Esophagus muscularis mucosa (tissue), 3 donors: Measurements from ENCODE around the gene SETD2.

Source experiments
- POLR2A ChIP-seq: fragments of 450-650 bp; IDR thresholded peaks from one replicate; pipeline ENCODE4 v1.6.1; 2017; ENCODE audit warnings: antibody characterized with exemption, moderate library complexity, mild to moderate bottlenecking, low read depth
- POLR2AphosphoS5 ChIP-seq, 2 donors: sonication (generic); formaldehyde crosslinking; IDR thresholded peaks; one replicate each; pipeline ENCODE4 v1.6.1; 2017; ENCODE audit warnings: antibody characterized with exemption in 2 of 2
- TF ChIP-seq, protein P1 (sequence below), 3 experiments: fragments of 200-600 bp in 2 of 3; fragments of 450-650 bp in 1 of 3; sonication (generic) in 2 of 3; IDR thresholded peaks; one replicate each; pipeline ENCODE4 v1.5.1; 2017 to 2019; ENCODE audit warnings: antibody characterized with exemption in 3 of 3, mild to moderate bottlenecking in 2 of 3, moderate library complexity in 1 of 3

DNA sequence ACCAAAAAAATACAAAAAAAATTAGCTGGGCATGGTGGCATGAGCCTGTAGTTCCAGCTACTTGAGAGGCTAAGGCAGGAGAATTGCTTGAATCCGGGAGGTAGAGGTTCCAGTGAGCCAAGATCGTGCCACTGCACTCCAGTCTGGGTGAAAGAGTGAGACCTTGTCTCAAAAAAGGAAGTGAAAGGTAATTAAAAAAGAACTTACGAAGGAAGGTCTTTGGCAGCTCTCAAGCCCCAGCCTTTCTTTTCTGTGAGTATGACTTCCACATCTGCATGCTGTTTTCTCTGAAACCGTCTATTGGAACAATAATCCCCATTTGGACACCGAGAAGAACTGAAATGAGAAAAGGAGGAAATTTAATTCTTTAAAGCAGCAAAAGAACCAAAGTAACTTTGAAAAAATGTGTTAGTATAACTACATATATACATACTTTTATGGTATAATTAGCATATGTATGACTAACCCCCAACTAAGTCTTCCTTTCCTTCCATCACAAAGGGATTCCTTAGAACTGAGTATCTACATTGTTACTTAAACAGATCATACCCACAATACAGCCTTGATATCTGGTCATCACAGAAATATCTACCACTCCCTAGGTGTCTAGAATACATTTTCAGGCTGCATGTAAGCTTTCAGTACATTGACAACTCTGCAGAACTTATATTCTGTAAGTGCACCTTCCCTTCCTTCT is 50.1 kb downstream of the SETD2 start:
- TF ChIP-seq, protein P1, sequence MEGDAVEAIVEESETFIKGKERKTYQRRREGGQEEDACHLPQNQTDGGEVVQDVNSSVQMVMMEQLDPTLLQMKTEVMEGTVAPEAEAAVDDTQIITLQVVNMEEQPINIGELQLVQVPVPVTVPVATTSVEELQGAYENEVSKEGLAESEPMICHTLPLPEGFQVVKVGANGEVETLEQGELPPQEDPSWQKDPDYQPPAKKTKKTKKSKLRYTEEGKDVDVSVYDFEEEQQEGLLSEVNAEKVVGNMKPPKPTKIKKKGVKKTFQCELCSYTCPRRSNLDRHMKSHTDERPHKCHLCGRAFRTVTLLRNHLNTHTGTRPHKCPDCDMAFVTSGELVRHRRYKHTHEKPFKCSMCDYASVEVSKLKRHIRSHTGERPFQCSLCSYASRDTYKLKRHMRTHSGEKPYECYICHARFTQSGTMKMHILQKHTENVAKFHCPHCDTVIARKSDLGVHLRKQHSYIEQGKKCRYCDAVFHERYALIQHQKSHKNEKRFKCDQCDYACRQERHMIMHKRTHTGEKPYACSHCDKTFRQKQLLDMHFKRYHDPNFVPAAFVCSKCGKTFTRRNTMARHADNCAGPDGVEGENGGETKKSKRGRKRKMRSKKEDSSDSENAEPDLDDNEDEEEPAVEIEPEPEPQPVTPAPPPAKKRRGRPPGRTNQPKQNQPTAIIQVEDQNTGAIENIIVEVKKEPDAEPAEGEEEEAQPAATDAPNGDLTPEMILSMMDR (IDR thresholded peaks at IDR 0.05) = no peak
- TF ChIP-seq POLR2AphosphoS5 (IDR thresholded peaks at IDR 0.05) (no peak), POLR2A (no peak)
